ENCODE data around the gene F2R.

GRCh38 chr5:76690037-76690679 is 25.8 kb upstream of the F2R start:
- TF ChIP-seq SP2 (IDR thresholded peaks at IDR 0.05; ENCODE audit: low read length), result no peak
- no peak for TF ChIP-seq EZH2 (IDR thresholded peaks at IDR 0.05; ENCODE audit: low read depth, low read length, severe bottlenecking)
- TF ChIP-seq CHD2 (IDR thresholded peaks at IDR 0.05; ENCODE audit: low read length), result no peak

Measured in H1 (cell line).